NCI-H1694 treated with DMSO at 0.1 percent for 48 hours (cell line): Measurements from ENCODE around the gene INSR.

Source experiments
- DNase-seq: peaks from one replicate; lab custom pipeline; 2025; lab: John Stamatoyannopoulos, UW

The INSR gene

GRCh38 chr19:7142771-7143170 is 151.4 kb downstream of the INSR start:
- DNase-seq: no peak

GRCh38 chr19:7140137-7140536 is 154.1 kb downstream of the INSR start:
- no peak for DNase-seq

GRCh38 chr19:7139095-7139494 is 155.1 kb downstream of the INSR start:
- no peak for DNase-seq

GRCh38 chr19:7138402-7138801 is 155.8 kb downstream of the INSR start:
- DNase-seq: no peak

- DNase-seq: no peak
Measured at GRCh38 chr19:7137120-7137519, 157.1 kb downstream of the INSR start.

GRCh38 chr19:7132054-7132453 is 162.2 kb downstream of the INSR start:
- no peak for DNase-seq

GRCh38 chr19:7130043-7130442 is 164.2 kb downstream of the INSR start:
- no peak for DNase-seq

GRCh38 chr19:7126132-7126531 is 168.1 kb downstream of the INSR start:
- no peak for DNase-seq

GRCh38 chr19:7125221-7125620 is 169.0 kb downstream of the INSR start:
- DNase-seq: no peak

- DNase-seq: no peak
Measured at GRCh38 chr19:7124782-7125181, 169.4 kb downstream of the INSR start.

GRCh38 chr19:7122701-7123100 is 171.5 kb downstream of the INSR start:
- DNase-seq: no peak

GRCh38 chr19:7120499-7120898 is 173.7 kb downstream of the INSR start:
- DNase-seq: no peak

GRCh38 chr19:7119582-7119981 is 174.6 kb downstream of the INSR start:
- DNase-seq: no peak

- no peak for DNase-seq
Measured at GRCh38 chr19:7117248-7117647, 177.0 kb downstream of the INSR start.

- DNase-seq: no peak
Measured at GRCh38 chr19:7115721-7116120, 178.5 kb downstream of the INSR start.

GRCh38 chr19:7113233-7113632 is 181.0 kb downstream of the INSR start:
- no peak for DNase-seq

GRCh38 chr19:7112675-7113074 is 181.5 kb downstream of the INSR start:
- no peak for DNase-seq

- DNase-seq: no peak
Measured at GRCh38 chr19:7109678-7110289, 184.4 kb downstream of the INSR start.

- no peak for DNase-seq
Measured at GRCh38 chr19:7106711-7107657, 187.2 kb downstream of the INSR start.

GRCh38 chr19:7104747-7105447 is 189.3 kb downstream of the INSR start:
- no peak for DNase-seq

- no peak for DNase-seq
Measured at GRCh38 chr19:7101498-7102253, 192.5 kb downstream of the INSR start.

GRCh38 chr19:7099597-7099921 is 194.7 kb downstream of the INSR start:
- DNase-seq: no peak
